ENCODE results near the gene GPAM.
A peak's percentile ranks its signal among the peaks of the same experiment; 100 is the strongest.

GPAM gene

GRCh38 chr10:112176543-112176942, 7.0 kb downstream of the GPAM start:
- DNase-seq: no peak

GRCh38 chr10:112175409-112175808, 8.2 kb downstream of the GPAM start:
- DNase-seq: no peak

- DNase-seq: no peak
Observed at GRCh38 chr10:112173206-112173605, 10.4 kb downstream of the GPAM start.

- DNase-seq: no peak
Observed at GRCh38 chr10:112168733-112169132, 14.8 kb downstream of the GPAM start.

DNA sequence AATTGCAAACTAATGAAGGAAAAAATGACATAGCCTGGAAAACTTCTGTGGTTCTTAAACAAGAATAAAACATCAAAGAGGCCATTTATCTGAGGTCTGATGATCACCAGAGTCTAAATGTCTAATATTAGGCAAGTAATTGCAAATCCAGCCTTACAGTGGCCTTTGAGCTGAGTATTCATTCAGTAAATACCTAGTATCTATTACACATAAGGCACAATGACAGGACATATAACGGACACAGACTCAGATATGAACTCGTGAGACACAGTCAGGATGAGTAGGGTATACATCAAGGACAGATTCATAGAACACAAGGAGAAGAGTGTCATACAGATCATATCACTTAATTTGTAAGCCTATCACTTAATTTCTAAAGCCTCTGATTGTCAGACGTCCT, 16.8 kb downstream of the GPAM start:
- no peak for DNase-seq

- no peak for DNase-seq
Observed at GRCh38 chr10:112161757-112162518, 21.6 kb downstream of the GPAM start.

- DNase-seq: no peak
Observed at GRCh38 chr10:112160834-112161233, 22.7 kb downstream of the GPAM start.

DNA sequence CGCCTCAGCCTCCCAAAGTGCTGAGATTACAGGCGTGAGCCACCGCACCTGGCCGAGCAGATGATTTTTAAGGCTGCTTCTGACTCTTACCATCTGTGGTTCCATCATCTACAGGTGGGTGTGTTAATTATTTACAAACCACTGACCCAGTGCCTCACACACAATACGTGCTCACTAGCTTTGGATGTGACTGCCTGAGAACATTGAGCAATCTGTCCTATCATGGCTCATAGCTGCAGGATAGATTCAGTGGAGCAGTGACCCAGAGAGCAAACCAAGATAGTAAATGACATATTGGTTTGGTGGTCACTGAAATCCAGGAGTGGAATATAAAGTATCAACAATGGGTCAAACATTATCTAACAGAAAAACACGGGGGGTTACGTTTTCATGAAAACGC, 24.1 kb downstream of the GPAM start:
- DNase-seq: no peak

GRCh38 chr10:112151524-112152039, 32.0 kb downstream of the GPAM start:
- no peak for DNase-seq

GRCh38 chr10:112148331-112148730, 35.2 kb downstream of the GPAM start:
- no peak for DNase-seq

- DNase-seq: no peak
Observed at GRCh38 chr10:112146799-112147198, 36.8 kb downstream of the GPAM start.

DNA sequence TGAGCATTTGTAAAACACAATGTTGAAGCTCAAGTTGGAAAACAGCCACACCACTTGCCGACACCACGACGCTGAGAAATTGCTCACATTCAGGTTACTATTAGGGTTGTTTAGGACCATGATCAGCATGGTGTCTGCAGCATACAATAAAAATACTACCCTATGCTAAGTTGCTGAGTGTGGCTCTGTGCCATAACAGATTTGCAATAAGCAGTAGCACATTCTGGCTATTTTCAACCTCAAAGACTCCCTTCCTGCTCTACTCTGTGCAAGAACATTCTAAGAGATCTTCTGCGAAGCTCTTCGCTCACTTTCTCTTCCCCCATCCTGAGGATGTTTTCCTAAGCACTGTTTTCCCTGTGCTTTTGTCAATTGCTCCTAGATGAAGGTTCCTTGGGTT, 38.3 kb downstream of the GPAM start:
- no peak for DNase-seq

GRCh38 chr10:112143420-112143819, 40.1 kb downstream of the GPAM start:
- no peak for DNase-seq

- no peak for DNase-seq
Observed at GRCh38 chr10:112141292-112141691, 42.3 kb downstream of the GPAM start.

DNA sequence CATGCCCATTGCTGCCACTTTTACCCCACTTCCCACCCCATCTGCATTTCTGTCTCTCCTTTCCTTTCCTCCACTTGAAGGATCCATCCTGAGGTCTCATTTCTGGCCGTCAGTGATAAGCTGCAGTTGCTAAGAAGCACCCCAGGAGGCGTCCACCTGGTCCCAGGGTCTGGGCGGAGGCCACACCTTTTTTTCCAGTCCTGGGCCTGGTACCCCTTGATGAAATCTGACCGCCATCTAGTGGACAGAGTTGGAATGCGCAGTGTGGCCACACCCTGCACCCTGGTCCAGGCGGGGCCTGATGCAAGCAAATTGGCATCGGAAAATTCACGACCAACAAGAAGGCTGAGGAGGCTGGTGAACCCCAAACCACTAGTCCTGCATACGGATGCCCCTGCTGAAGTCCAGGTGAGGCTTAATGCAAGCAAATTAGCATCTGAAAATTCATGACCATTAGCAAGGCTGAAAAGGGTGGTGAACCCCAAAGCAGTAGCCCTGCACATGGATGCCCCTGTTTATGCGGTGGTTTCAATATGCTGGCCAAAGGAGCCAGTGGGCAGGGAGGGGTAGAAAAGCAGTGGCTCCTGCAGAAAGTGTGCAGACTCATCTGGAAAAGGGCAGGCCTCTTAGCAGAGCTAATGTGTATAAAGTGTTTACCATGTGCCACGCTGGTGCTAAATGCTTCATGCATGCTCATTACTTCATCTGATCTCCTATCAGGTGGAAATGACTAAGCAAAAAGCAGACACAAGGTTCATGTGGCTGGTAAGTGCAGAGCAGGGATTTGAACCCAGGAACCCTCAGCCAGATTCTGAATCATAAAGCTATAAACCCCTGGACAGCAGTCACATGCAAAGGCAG, 43.2 kb downstream of the GPAM start:
- DNase-seq: peak; percentile 65

- no peak for DNase-seq
Observed at GRCh38 chr10:112139176-112139575, 44.4 kb downstream of the GPAM start.

DNA sequence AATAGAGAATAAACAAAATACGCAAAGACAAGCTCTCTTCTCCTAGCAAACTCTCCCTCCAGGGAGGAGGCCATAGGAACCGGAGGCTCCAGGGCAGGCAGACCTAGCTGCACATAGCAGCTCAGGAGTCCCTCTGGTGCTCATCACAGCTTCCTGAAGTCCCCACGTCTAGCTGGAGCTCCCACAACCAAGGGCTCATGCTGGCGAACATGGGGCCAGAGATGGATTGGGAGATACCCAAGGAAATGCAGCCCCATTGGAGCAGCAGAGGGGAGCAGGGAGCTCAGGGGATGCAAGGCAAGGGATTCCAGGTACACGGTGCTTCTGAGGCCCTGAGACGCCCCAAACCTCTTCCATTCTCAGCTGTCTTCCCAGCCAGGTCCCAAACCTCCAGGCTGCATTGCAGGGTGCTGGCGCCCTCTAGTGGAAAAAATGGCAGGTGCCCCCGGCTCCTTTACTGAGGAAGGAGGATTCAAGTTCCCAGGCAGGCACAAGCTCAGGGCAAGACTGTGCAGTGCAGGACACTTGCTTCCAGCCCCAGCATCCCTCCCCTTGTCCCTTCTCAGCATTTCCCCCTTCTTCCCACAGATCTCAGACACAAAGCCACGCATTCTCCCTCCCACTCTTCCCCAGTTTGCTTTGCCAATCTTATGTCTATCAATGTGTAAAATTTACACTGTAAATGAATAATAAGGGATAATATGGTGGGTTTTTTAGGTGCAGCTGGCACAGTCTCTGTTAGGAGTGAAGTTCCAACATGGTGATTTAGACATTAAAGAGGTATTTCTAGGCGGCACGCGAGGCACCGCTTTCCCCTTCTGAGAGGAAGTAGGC, 46.2 kb downstream of the GPAM start:
- peak; percentile 61 for DNase-seq

DNA sequence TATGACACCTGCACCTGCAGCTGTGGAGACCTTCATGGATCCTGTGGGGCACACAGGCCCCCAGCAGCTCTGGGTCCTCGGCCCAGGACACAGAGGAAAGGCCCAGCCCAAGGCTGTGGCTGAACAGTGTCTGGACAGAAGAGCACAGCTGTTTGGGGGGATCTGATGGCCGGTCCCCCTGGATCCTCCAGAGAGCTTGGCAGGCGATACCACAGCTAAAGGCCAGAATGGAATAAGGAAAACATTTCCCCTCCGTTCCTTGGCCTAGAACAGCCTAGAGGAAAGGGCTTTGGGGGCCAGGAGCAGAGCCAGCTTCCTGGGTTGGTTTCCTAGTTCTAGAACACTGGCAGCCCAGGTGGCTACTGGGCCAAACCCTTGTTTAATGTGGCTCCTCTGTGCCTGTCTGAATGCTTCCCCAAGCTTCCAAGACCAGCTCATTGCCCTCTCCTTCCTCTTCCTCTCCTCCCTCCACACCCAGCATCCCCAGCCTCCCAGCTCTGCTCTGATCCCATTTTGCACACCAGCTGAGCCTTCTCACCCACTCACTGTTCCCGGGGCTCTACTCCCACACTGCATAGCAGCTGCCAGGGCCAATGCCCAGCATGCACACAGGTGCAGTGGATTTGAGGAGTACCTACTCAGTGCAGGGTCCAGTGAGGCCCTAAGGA, 46.9 kb downstream of the GPAM start:
- no peak for DNase-seq

DNA sequence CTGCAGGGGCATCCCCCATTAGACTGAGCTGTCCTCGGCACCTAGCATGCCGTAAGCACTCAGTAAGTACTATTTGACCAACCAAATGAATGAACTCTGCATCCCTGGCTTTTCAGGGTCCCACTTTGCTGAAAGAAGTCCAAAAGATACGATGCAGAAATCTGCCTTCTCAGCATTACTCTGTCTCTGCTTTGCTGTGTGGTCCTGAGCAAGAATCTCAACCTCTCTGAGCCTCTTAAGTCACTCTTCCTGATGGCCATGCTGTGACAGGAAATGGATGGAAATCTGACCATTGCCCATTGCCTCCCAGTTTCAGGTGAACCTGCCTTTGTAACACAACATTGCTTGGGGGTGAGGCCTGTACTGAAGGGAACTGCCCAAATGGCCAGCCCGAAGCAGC, 48.0 kb downstream of the GPAM start:
- DNase-seq: no peak

DNA sequence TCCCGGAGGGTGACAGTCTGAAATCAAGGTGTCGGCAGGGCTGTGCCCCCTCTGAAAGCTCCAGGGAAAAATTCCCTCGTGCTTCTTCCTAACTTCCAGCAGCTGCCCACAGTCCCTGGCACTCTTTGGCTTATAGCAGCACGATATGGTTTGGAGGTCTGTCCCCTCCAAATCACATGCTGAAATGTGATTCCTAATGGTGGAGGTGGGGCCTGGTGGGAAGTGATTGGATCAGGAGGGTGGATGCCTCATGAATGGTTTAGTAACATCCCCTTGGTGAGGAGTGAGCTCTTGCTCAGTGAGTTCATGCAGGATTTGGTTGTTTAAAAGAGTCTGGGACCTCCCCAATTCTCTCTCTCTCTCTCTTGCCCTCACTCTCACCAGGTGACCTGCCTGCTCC, 51.1 kb downstream of the GPAM start:
- no peak for DNase-seq

- DNase-seq: no peak
Observed at GRCh38 chr10:112131996-112132395, 51.6 kb downstream of the GPAM start.

- no peak for DNase-seq
Observed at GRCh38 chr10:112131346-112131745, 52.2 kb downstream of the GPAM start.

- no peak for DNase-seq
Observed at GRCh38 chr10:112126901-112127300, 56.7 kb downstream of the GPAM start.
